Mesendoderm (in vitro differentiated cells): Measurements from ENCODE around the gene MUTYH.

Experiments
- DNase-seq: peaks from one replicate; pipeline ENCODE4 v3.0.0; 2013
- H2AK5ac ChIP-seq: 2 replicates; pipeline ENCODE4 v1.6.1; 2013; ENCODE audit warnings: low read length, inconsistent platforms
- H2BK120ac ChIP-seq: 2 replicates; pipeline ENCODE4 v1.6.1; 2013; ENCODE audit warnings: low read depth, mild to moderate bottlenecking, low read length, moderate library complexity, mixed read lengths
- H2BK15ac ChIP-seq: replicated peaks from 2 replicates; pipeline ENCODE4 v1.6.1; 2013; ENCODE audit warnings: low read depth, mild to moderate bottlenecking, moderate library complexity
- H2BK5ac ChIP-seq: 2 replicates; pipeline ENCODE4 v1.6.1; 2013; ENCODE audit warnings: low read length, inconsistent platforms
- H3K18ac ChIP-seq: 2 replicates; pipeline ENCODE4 v1.6.1; 2013; ENCODE audit warnings: mild to moderate bottlenecking, low read length, mixed read lengths
- H3K23ac ChIP-seq: one replicate; pipeline ENCODE4 v1.6.1; 2013; ENCODE audit warnings: low read length
- H3K27ac ChIP-seq: 2 replicates; pipeline ENCODE4 v1.5.1; 2013; ENCODE audit warnings: low read depth, mild to moderate bottlenecking, inconsistent platforms, low read length, moderate library complexity
- H3K27me3 ChIP-seq: 2 replicates; pipeline ENCODE4 v1.6.1; 2013; ENCODE audit warnings: low read length, control low read depth, mild to moderate bottlenecking, inconsistent platforms; ENCODE audit not compliant: insufficient read depth, poor library complexity
- H3K36me3 ChIP-seq: 2 replicates; pipeline ENCODE4 v1.6.1; 2013; ENCODE audit warnings: low read length, inconsistent platforms; ENCODE audit not compliant: control insufficient read depth, insufficient read depth
- H3K4ac ChIP-seq: one replicate; pipeline ENCODE4 v1.6.1; 2013; ENCODE audit warnings: low read depth, mild to moderate bottlenecking, low read length, moderate library complexity
- H3K4me1 ChIP-seq: 2 replicates; pipeline ENCODE4 v1.6.1; 2013; ENCODE audit warnings: low read depth, low read length, inconsistent platforms; ENCODE audit not compliant: control insufficient read depth
- H3K4me2 ChIP-seq: 2 replicates; pipeline ENCODE4 v1.6.1; 2013; ENCODE audit warnings: low read length
- H3K4me3 ChIP-seq: 2 replicates; pipeline ENCODE4 v1.5.1; 2013; ENCODE audit warnings: mild to moderate bottlenecking, low read length
- H3K56ac ChIP-seq: one replicate; pipeline ENCODE4 v1.6.1; 2013; ENCODE audit warnings: low read length
- H3K79me1 ChIP-seq: 2 replicates; pipeline ENCODE4 v1.6.1; 2013; ENCODE audit warnings: low read length, inconsistent platforms
- H3K79me2 ChIP-seq: 2 replicates; pipeline ENCODE4 v1.6.1; 2013; ENCODE audit warnings: mild to moderate bottlenecking, low read length; ENCODE audit not compliant: control insufficient read depth, insufficient read depth
- H3K9ac ChIP-seq: 2 replicates; pipeline ENCODE4 v1.6.1; 2013; ENCODE audit warnings: low read length, inconsistent platforms
- H4K5ac ChIP-seq: one replicate; pipeline ENCODE4 v1.6.1; 2013; ENCODE audit warnings: low read length
- H4K8ac ChIP-seq: one replicate; pipeline ENCODE4 v1.6.1; 2013; ENCODE audit warnings: low read depth, mild to moderate bottlenecking, control low read depth, low read length, moderate library complexity
- WGBS: extraction: QIAGEN DNeasy Blood & Tissue Kit; methylation state at CpG from one replicate; pipeline ENCODE4 v1.1.7; 2013; ENCODE audit warnings: low lambda C conversion rate, missing lambda C conversion rate; ENCODE audit not compliant: insufficient coverage; ENCODE audit errors: extremely low coverage; 5-methylcytosine and 5-hydroxymethylcytosine counted together

Gene MUTYH

DNA sequence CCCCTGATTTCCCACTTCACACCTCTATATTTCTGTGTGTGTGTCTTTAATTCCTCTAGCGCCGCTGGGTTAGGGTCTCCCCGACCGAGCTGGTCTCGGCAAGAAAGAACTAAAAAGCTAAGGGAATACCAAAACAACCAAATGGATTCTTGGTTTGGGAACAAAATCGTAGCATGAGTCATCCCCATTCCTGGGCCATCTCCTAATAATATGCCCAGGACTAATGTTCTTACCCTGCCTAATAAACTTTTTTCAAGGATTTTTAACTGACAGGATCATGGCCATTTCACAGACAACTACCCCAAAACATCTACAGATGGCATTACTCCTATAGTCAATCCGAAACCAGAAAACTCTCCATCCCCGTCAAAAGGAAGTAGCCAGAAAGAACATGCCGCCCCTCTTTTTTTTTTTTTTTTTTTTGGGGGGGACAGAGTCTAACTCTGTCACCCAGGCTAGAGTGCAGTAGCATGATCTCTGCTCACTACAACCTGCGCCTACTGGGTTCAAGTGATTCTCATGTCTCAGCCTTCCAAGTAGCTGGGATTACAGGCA is 17.7 kb downstream of the MUTYH start:
- H3K36me3 ChIP-seq, result no peaks in the 10 kb centered on the region
- WGBS, result no CpG with 5 or more reads among the region's 10 CpGs
- no peak overlapping the region for H3K23ac ChIP-seq
- peaks cover 4% of the 10 kb centered on the region for H3K79me1 ChIP-seq
- no peak overlapping the region for H2BK120ac ChIP-seq
- peaks cover 8% of the 10 kb centered on the region for H3K79me2 ChIP-seq
- H4K5ac ChIP-seq, result no peak overlapping the region
- H3K18ac ChIP-seq, result peak overlapping the region; percentile 63
- no peak overlapping the region for H3K9ac ChIP-seq
- H2BK5ac ChIP-seq, result peak overlapping the region; percentile 78
- H3K56ac ChIP-seq, result peak overlapping the region; percentile 56
- H3K4ac ChIP-seq, result peak overlapping the region; percentile 90
- no peaks in the 10 kb centered on the region for H3K27me3 ChIP-seq
- no peak overlapping the region for H2AK5ac ChIP-seq
- H2BK15ac ChIP-seq, result no peak overlapping the region
- no peak overlapping the region for H3K4me2 ChIP-seq
- no peak overlapping the region for H4K8ac ChIP-seq
- peak overlapping the region; percentile 62 for H3K27ac ChIP-seq
- DNase-seq, result no peak
- no peak overlapping the region for H3K4me3 ChIP-seq
- peaks cover 8% of the 10 kb centered on the region for H3K4me1 ChIP-seq

DNA sequence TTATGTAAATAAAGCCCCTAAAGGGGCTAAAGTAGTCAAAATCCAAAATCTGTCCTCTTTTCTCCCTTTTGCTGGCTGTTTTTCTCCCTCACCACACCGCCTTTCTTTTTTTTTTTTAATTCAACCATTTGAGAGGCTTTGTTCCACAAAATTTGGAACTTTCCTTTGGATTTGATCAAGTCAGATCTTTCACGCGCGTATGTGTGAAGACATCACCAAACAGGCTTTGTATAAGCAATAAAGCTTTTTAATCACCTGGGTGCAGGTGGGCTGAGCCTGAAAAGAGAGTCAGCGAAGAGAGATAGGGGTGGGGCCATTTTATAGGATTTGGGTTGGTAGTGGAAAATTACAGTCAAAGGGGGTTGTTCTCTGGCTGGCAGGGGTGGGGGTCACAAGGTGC is 18.8 kb downstream of the MUTYH start:
- H4K5ac ChIP-seq, result no peak overlapping the region
- no peak for DNase-seq
- peak overlapping the region; percentile 82 for H3K4ac ChIP-seq
- H3K23ac ChIP-seq, result no peak overlapping the region
- no peaks in the 10 kb centered on the region for H3K36me3 ChIP-seq
- no peak overlapping the region for H4K8ac ChIP-seq
- H2BK120ac ChIP-seq, result peak overlapping the region; percentile 64
- WGBS, result no CpG with 5 or more reads among the region's 5 CpGs
- no peak overlapping the region for H3K4me3 ChIP-seq
- H3K9ac ChIP-seq, result peak overlapping the region; percentile 2
- no peak overlapping the region for H3K4me2 ChIP-seq
- H3K18ac ChIP-seq, result peak overlapping the region; percentile 96
- H2BK5ac ChIP-seq, result peak overlapping the region; percentile 10
- H3K27ac ChIP-seq, result peak overlapping the region; percentile 76
- peak overlapping the region; percentile 34 for H3K56ac ChIP-seq
- H3K4me1 ChIP-seq, result peaks cover 8% of the 10 kb centered on the region
- H3K27me3 ChIP-seq, result no peaks in the 10 kb centered on the region
- H2AK5ac ChIP-seq, result no peak overlapping the region
- H2BK15ac ChIP-seq, result no peak overlapping the region
- no peaks in the 10 kb centered on the region for H3K79me2 ChIP-seq
- H3K79me1 ChIP-seq, result no peaks in the 10 kb centered on the region

DNA sequence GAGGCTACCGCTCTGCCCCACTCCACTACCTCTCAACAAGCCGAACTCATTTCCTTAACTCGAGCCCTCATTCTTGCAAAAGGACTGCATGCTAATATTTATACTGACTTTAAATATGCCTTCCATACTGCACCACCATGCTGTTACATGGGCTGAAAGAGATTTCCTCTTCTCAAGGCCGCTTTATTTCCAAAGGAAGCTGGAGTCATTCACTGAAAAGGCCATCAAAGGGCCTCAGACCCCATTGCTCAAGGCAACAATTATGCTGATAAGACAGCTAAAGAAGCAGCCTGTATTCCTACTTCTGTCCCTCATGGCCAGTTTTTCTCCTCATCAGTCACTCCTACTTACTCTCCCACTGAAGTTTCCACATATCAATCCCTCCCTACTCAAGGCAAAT is 20.5 kb downstream of the MUTYH start:
- Histone ChIP-seq H3K4me3 (no peak overlapping the region), H3K79me1 (no peaks in the 10 kb centered on the region), H3K4ac (no peak overlapping the region), H3K18ac (peak overlapping the region; percentile 34), H3K9ac (no peak overlapping the region), H2BK5ac (peak overlapping the region; percentile 51), H4K8ac (no peak overlapping the region), H3K56ac (peak overlapping the region; percentile 9), H3K23ac (no peak overlapping the region), H3K36me3 (no peaks in the 10 kb centered on the region), H4K5ac (no peak overlapping the region), H3K4me1 (peaks cover 5% of the 10 kb centered on the region), H2BK120ac (peak overlapping the region; percentile 63), H3K4me2 (no peak overlapping the region), H2AK5ac (no peak overlapping the region), H3K27ac (peak overlapping the region; percentile 30), H3K79me2 (no peaks in the 10 kb centered on the region), H2BK15ac (no peak overlapping the region), H3K27me3 (no peaks in the 10 kb centered on the region)
- no peak for DNase-seq
- no CpG with 5 or more reads among the region's 4 CpGs for WGBS

DNA sequence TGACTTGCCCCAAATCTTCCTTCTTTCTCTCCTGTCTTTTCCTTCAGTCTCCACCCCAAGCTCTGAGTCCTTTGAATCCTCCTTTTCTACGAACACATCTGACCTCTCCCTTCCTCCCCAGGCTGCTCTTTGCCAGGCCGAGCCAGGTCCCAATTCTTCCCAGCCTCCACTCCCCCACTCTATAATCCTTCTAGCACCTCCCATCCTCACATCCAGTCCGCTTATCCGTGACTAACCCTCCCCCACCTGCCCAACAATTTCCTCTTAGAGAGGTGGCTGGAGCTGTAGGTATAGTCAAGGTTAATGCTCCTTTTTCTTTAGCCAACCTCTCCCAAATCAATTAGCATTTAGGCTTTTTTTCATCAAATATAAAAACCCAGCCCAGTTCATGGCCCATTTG is 23.1 kb downstream of the MUTYH start:
- no peak overlapping the region for H2BK5ac ChIP-seq
- DNase-seq, result no peak
- H3K18ac ChIP-seq, result peak overlapping the region; percentile 12
- H3K4ac ChIP-seq, result no peak overlapping the region
- no peak overlapping the region for H3K27ac ChIP-seq
- H3K23ac ChIP-seq, result no peak overlapping the region
- H3K4me2 ChIP-seq, result no peak overlapping the region
- WGBS, result no CpG with 5 or more reads among the region's 4 CpGs
- H3K4me3 ChIP-seq, result no peak overlapping the region
- H3K56ac ChIP-seq, result peak overlapping the region; percentile 64
- H4K8ac ChIP-seq, result no peak overlapping the region
- no peaks in the 10 kb centered on the region for H3K36me3 ChIP-seq
- H3K27me3 ChIP-seq, result no peaks in the 10 kb centered on the region
- H4K5ac ChIP-seq, result no peak overlapping the region
- H2BK120ac ChIP-seq, result no peak overlapping the region
- H3K79me2 ChIP-seq, result no peaks in the 10 kb centered on the region
- H3K79me1 ChIP-seq, result no peaks in the 10 kb centered on the region
- no peak overlapping the region for H2AK5ac ChIP-seq
- H3K4me1 ChIP-seq, result peaks cover 4% of the 10 kb centered on the region
- no peak overlapping the region for H2BK15ac ChIP-seq
- H3K9ac ChIP-seq, result no peak overlapping the region

DNA sequence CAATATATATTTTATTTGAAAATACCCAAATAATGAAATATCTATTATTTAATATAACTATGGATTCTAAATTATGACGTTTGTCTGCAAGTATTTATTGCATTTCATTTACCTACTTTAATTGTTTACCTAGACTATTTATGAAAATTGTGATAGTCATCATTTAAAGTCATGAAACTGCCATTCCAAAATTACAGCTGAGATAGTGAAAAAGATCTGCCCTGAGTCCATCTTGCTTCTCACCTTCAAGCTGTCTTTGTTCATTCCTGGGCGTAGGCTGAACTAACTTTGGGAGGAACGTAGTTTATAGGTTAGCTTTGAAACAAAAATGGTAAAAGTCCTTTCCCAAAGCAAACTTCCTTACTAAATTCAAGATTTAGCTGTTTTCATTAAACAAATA is 26.0 kb downstream of the MUTYH start:
- no CpG with 5 or more reads among the region's 3 CpGs for WGBS
- Histone ChIP-seq H2BK120ac (no peak overlapping the region), H3K36me3 (no peaks in the 10 kb centered on the region), H3K9ac (no peak overlapping the region), H3K23ac (no peak overlapping the region), H3K79me1 (no peaks in the 10 kb centered on the region), H3K18ac (no peak overlapping the region), H4K5ac (no peak overlapping the region), H2AK5ac (no peak overlapping the region), H3K4ac (no peak overlapping the region), H3K56ac (no peak overlapping the region), H3K79me2 (no peaks in the 10 kb centered on the region), H3K27me3 (no peaks in the 10 kb centered on the region), H4K8ac (no peak overlapping the region), H3K4me3 (no peak overlapping the region), H2BK15ac (no peak overlapping the region), H2BK5ac (no peak overlapping the region), H3K27ac (no peak overlapping the region), H3K4me1 (peaks cover 4% of the 10 kb centered on the region), H3K4me2 (no peak overlapping the region)
- DNase-seq, result no peak

DNA sequence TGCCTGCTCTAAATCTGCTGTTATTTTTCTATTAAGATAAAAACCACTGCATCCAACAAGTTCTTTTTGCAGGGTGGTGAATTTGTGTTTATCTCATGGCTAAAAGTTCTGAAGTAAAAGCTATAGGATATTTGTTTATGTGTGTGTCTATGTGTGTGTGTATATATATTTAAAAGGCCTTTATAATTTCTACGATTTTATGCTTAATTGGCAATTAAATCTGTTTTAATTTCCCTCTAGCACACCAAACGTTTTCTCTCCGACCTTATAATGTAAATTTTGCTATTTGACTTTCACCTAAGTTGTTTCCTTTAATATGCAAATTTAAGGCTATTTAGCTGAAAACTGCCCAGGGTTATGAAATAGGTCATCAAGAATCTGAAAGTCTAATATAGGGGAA is 33.3 kb downstream of the MUTYH start:
- DNase-seq, result no peak
- Histone ChIP-seq H2BK120ac (no peak overlapping the region), H4K5ac (no peak overlapping the region), H3K79me2 (no peaks in the 10 kb centered on the region), H3K18ac (no peak overlapping the region), H3K4me1 (peaks cover 10% of the 10 kb centered on the region), H3K4me2 (no peak overlapping the region), H3K36me3 (no peaks in the 10 kb centered on the region), H3K4ac (no peak overlapping the region), H3K4me3 (no peak overlapping the region), H3K27me3 (no peaks in the 10 kb centered on the region), H3K79me1 (no peaks in the 10 kb centered on the region), H2BK15ac (no peak overlapping the region), H2AK5ac (no peak overlapping the region), H3K56ac (no peak overlapping the region), H4K8ac (no peak overlapping the region), H3K23ac (no peak overlapping the region), H3K9ac (no peak overlapping the region), H2BK5ac (no peak overlapping the region), H3K27ac (no peak overlapping the region)
- WGBS, result no CpG with 5 or more reads among the region's 3 CpGs
